ENCODE data around the gene CNST. TPM values are rescaled to one million over a fixed set of nuclear protein-coding genes. Genes with fewer than 3 reads are reported as not detected.
"Not testable (repeated sequence)": the region's sequence is repeated elsewhere in the genome, so short reads cannot be mapped to it uniquely, and the experiment has no call there.

Gene CNST
- total RNA-seq, 1 donor from 2014 or later = 14.6 TPM

DNA sequence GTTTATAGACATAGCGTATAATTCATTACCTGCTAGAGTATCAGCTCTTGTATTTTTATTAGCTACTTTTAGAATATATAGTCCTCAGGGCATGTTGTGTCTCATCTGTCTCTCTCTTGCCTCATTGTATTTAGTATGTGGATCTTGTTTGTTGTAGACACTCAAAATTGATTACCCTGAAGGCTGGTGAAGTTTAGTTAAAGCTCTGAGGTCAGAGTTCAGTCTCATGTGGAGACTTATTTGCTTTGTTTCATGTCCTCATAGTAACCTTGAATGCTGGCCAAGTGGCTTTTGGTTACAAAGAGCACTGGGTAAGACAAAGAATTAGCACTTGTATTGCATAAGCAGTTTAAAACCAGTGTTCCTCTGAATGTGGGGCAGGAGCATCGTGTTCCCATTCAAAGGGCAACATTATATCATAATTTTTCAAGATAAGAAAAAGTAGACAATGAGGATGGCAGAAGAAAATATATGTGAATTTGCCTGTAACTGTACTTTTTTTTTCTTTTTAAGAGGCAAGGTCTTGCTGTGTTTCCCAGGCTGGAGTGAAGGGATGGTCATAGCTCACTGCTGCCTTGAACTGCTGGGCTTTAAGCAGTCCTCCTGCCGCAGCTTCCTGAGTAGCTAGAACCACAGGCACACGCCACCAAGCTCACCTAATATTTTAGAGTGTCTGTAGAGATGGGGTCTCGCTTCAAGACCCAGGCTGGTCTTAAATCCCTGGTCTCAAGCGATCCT lies 17.4 kb downstream of the CNST start:
- no peak for DNase-seq (ENCODE audit: low spot score)
- Mint-ChIP-seq H3K4me3 (ENCODE audit: unreplicated experiment) (no peak overlapping the region), H3K4me1 (ENCODE audit: unreplicated experiment) (peaks cover 8% of the 10 kb centered on the region), H3K36me3 (ENCODE audit: low read depth, unreplicated experiment) (peaks cover 7% of the 10 kb centered on the region), H3K27me3 (ENCODE audit: unreplicated experiment) (no peaks in the 10 kb centered on the region), H3K9me3 (ENCODE audit: unreplicated experiment) (no peaks in the 10 kb centered on the region), H3K27ac (ENCODE audit: unreplicated experiment) (no peak overlapping the region)
- TF ChIP-seq, protein P1, sequence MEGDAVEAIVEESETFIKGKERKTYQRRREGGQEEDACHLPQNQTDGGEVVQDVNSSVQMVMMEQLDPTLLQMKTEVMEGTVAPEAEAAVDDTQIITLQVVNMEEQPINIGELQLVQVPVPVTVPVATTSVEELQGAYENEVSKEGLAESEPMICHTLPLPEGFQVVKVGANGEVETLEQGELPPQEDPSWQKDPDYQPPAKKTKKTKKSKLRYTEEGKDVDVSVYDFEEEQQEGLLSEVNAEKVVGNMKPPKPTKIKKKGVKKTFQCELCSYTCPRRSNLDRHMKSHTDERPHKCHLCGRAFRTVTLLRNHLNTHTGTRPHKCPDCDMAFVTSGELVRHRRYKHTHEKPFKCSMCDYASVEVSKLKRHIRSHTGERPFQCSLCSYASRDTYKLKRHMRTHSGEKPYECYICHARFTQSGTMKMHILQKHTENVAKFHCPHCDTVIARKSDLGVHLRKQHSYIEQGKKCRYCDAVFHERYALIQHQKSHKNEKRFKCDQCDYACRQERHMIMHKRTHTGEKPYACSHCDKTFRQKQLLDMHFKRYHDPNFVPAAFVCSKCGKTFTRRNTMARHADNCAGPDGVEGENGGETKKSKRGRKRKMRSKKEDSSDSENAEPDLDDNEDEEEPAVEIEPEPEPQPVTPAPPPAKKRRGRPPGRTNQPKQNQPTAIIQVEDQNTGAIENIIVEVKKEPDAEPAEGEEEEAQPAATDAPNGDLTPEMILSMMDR (IDR thresholded peaks at IDR 0.05; ENCODE audit: unreplicated experiment) = no peak

DNA sequence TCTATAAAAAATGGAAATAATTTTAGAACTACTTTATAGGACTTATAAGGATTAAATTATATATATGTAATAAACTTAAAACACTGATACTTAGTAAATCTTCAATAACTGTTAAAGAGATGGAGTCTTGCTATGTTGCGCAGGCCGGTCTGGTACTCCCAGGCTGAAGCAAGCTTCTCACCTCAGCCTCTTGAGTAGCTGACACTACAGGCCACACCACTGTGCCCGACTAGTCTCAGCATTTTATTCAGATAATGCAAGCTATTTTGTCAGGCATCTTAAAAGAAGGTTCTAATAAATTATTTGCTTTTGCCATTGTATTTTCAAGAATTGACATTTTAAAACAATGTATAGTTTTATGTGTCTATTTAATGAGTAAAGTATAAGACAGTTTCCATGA lies 20.8 kb downstream of the CNST start:
- peaks cover 3% of the 10 kb centered on the region for H3K4me1 Mint-ChIP-seq (ENCODE audit: unreplicated experiment)
- H3K36me3 Mint-ChIP-seq (ENCODE audit: low read depth, unreplicated experiment) = peaks cover 24% of the 10 kb centered on the region
- no peaks in the 10 kb centered on the region for H3K27me3 Mint-ChIP-seq (ENCODE audit: unreplicated experiment)
- no peak for DNase-seq (ENCODE audit: low spot score)
- no peak overlapping the region for H3K27ac Mint-ChIP-seq (ENCODE audit: unreplicated experiment)
- peaks cover 7% of the 10 kb centered on the region for H3K9me3 Mint-ChIP-seq (ENCODE audit: unreplicated experiment)
- TF ChIP-seq, protein P1 (IDR thresholded peaks at IDR 0.05; ENCODE audit: unreplicated experiment) = no peak
- no peak overlapping the region for H3K4me3 Mint-ChIP-seq (ENCODE audit: unreplicated experiment)

DNA sequence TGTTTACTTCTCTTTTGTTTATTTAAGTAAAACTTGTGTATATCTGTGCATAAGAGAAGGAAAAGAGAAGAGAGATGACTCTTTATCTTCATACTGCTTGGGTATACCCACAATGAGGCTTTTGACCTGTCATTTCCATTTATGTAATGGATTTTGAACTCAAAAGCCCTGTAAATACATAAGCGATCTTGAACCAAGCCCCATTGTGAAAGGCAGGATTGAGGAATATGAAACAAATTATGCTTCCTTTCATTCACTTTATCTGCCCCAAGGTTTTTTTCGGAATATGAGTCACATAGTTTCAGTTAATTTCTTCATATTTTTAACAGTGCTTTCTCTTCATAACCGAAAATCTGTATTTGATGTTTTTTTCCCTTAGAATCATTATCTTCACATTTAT lies 21.4 kb downstream of the CNST start:
- no peak overlapping the region for H3K4me3 Mint-ChIP-seq (ENCODE audit: unreplicated experiment)
- H3K27ac Mint-ChIP-seq (ENCODE audit: unreplicated experiment) = no peak overlapping the region
- H3K9me3 Mint-ChIP-seq (ENCODE audit: unreplicated experiment) = peaks cover 7% of the 10 kb centered on the region
- DNase-seq (ENCODE audit: low spot score) = no peak
- TF ChIP-seq, protein P1 (IDR thresholded peaks at IDR 0.05; ENCODE audit: unreplicated experiment) = no peak
- peaks cover 24% of the 10 kb centered on the region for H3K36me3 Mint-ChIP-seq (ENCODE audit: low read depth, unreplicated experiment)
- H3K4me1 Mint-ChIP-seq (ENCODE audit: unreplicated experiment) = peaks cover 2% of the 10 kb centered on the region
- H3K27me3 Mint-ChIP-seq (ENCODE audit: unreplicated experiment) = no peaks in the 10 kb centered on the region

DNA sequence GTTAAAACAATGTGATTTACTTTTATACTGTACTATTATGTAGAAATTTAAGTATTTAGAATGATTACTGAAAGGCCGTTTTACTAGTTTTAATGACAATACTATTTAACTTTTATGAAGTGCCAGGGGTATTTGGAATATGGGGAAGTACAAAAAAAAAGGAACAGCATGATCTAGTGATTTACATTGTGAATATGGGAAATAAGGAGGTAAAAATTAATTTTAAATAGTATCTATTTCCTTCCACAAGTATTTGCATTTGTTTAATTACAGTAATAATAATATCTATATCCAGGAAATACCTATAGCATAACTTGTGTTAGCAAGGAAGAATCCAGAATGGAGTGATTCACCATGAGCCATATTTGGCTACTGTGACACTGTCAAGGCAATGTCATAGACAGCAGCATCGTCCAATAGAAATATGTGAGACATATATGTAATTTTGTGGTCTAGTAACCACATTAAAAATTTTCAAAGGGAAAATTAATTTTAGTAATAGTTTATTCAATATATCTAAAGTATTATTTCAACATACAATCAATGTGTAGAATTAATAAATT lies 22.0 kb downstream of the CNST start:
- Mint-ChIP-seq H3K4me1 (ENCODE audit: unreplicated experiment) (no peaks in the 10 kb centered on the region), H3K36me3 (ENCODE audit: low read depth, unreplicated experiment) (peaks cover 24% of the 10 kb centered on the region), H3K4me3 (ENCODE audit: unreplicated experiment) (no peak overlapping the region), H3K27me3 (ENCODE audit: unreplicated experiment) (no peaks in the 10 kb centered on the region), H3K27ac (ENCODE audit: unreplicated experiment) (no peak overlapping the region), H3K9me3 (ENCODE audit: unreplicated experiment) (peaks cover 7% of the 10 kb centered on the region)
- DNase-seq (ENCODE audit: low spot score) = no peak
- TF ChIP-seq, protein P1 (IDR thresholded peaks at IDR 0.05; ENCODE audit: unreplicated experiment) = no peak

DNA sequence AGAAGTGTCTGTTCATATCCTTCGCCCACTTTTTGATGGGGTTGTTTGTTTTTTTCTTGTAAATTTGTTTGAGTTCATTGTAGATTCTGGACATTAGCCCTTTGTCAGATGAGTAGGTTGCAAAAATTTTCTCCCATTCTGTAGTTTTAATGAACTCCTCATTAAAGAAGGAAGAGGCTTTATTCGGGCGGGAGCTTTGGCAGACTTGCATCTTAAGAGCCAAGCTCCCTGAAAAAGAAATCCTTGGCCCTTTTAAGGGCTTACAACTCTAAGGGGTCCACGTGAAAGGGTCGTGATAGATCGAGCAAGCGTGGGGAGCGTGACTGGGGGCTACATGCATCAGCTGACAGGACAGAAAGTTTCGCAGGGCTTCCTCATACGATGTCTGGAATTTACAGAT lies 23.7 kb downstream of the CNST start:
- H3K9me3 Mint-ChIP-seq (ENCODE audit: unreplicated experiment); H3K27ac Mint-ChIP-seq (ENCODE audit: unreplicated experiment); H3K4me1 Mint-ChIP-seq (ENCODE audit: unreplicated experiment); H3K27me3 Mint-ChIP-seq (ENCODE audit: unreplicated experiment); DNase-seq (ENCODE audit: low spot score); H3K4me3 Mint-ChIP-seq (ENCODE audit: unreplicated experiment): not testable (repeated sequence)
- peaks cover 17% of the 10 kb centered on the region for H3K36me3 Mint-ChIP-seq (ENCODE audit: low read depth, unreplicated experiment)
